NCI-H2107 treated with DMSO at 0.1 percent for 48 hours (cell line): ENCODE measurements around the gene LRRC59.
"Not testable (repeated sequence)": the region's sequence is repeated elsewhere in the genome, so short reads cannot be mapped to it uniquely, and the experiment has no call there.

Experiments used
- DNase-seq: peaks from one replicate; lab custom pipeline; 2025; ENCODE audit not compliant: unreplicated experiment; lab: John Stamatoyannopoulos, UW

Gene LRRC59

GRCh38 chr17:50424996-50425681, 27.8 kb upstream of the LRRC59 start:
- DNase-seq = no peak

GRCh38 chr17:50424246-50424995, 27.1 kb upstream of the LRRC59 start:
- no peak for DNase-seq

- peak; percentile 70 for DNase-seq
Measured at GRCh38 chr17:50423553-50424159, 26.3 kb upstream of the LRRC59 start.

DNA sequence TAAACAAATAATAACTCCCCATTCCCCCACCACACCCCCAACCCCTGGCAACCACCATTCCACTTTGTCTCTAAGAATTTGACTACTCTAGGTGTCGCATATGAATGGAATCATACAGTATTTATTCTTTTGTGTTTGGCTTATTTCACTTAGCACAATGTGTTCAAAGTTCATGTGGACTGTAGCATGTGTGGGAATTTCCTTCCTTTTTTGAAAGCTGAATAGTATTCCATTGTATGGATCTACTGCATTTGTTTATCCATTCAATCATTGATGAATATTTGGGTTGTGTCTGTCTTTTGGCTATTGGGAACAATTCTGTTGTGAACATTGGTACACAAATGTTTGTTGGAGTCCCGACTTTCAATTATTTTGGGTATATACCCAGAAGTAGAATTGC, 25.4 kb upstream of the LRRC59 start:
- DNase-seq = no peak

DNA sequence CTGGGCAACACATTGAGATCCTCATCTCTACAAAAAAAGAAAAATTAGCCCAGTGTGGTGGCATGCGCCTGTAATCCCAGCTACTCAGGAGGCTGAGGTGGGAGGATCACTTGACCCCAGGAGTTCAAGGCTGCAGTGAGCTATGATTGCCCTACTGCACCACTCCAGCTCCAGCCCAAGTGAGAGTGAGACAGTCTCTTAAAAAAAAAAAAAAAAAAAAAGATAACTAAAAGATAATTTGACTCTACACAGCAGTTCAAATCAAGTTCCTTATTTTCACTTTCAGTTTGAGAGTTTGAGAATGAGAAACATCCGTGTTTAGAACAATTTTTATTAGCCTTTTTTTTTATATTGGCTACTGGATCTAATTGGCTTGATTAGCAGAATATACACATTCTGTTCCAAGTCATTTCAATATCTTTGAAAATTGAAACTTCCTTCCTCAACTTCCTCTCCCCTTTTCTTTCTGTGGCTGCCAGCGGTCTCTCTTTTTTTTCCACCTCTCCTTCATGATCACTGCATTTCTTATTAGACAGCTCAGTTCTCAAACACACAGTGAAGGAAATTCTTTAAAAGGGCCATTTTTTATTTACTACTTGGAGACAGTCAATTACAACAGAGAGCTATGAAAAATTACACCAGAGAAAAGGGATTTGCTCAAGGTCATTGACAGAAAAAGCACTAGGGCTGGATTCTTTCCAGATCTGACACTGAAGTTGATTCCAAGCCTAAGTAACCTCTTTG, 24.2 kb upstream of the LRRC59 start:
- no peak for DNase-seq

- DNase-seq = no peak
Measured at GRCh38 chr17:50420419-50421112, 23.2 kb upstream of the LRRC59 start.

DNA sequence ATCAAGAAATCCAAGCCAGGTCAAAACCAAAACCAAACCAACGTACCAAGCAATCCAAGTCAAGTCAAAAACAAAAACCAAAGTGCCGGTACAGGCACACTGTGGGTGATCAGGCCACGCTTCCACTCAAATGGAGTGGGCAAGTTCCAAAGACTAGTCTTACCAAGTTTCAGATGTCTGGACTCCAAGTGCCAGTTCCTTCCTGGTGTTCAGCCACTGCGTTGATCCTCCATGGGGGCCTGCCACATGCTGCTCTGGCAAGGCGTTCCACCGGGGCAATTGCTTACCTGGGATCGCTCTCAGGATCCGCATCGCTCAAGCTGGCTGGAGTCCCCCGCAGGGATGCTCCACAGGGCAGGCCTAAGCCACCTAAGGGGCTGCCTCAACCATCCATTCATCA, 22.3 kb upstream of the LRRC59 start:
- not testable (repeated sequence) for DNase-seq

DNA sequence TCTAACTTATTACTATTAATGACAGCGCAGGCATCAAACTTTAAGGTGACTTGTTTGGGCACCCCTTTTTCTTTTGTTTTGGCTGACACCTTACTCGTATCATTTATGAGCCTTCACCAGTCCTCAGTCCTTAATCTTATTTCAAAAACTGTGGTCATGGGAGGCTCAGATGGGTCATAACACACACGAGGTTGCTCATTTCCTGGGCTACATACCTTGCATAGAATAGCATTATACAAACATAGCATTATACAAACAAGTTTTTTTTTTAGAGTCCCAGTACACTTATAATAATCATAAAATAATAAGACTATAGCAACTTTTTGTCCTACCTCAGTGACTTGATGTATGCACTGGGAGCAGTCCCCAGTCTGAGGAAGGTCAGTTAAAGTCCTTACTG, 17.5 kb upstream of the LRRC59 start:
- no peak for DNase-seq

DNA sequence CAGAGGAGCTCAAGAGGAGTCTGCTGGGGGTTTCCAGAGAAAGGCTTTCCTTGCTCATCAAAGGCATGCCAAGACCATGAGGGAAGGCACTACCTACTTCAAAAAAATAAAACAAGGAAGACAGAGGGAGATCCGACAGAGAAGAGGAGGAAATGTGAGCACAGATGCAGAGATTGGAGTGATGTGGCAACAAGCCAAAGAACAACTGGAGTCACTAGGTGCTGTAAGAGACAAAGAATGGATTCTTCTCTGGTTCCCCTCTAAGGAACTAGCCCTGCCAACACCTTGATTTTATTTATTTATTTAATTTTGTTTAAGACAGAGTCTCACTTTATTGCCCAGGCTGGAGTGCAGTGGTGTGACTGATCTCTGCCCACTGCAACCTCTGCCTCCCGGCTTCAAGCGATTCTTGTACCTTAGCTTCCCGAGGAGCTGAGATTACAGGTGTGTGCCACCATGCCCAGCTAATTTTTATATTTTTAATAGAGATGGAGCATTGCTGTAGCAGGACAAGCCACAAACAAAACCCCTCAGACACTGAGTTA, 14.9 kb upstream of the LRRC59 start:
- DNase-seq = no peak

- DNase-seq = no peak
Measured at GRCh38 chr17:50407921-50408320, 10.6 kb upstream of the LRRC59 start.

GRCh38 chr17:50406578-50406977, 9.3 kb upstream of the LRRC59 start:
- no peak for DNase-seq

- not testable (repeated sequence) for DNase-seq
Measured at GRCh38 chr17:50405351-50405750, 8.0 kb upstream of the LRRC59 start.

GRCh38 chr17:50399591-50399990, 2.3 kb upstream of the LRRC59 start:
- not testable (repeated sequence) for DNase-seq

DNA sequence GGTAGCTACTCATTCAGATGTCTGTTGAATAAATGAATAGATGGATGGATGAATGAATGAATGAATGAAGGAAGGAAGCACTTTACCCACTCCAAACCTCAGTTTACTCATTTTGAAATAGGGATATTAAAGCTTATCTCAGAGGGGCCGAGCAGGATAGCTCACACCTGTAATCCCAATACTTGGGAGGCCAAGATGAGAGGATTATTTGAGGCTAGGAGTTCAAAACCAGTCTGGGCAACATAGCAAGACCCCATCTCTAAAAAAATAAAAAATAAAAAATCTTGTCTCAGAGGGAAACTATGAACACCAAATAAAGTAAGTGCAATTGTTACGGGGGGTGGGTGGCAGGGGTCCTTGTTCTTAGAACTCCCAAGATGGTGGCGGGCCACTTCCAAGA, 1.3 kb upstream of the LRRC59 start:
- DNase-seq = not testable (repeated sequence)

- no peak for DNase-seq
Measured at GRCh38 chr17:50397919-50398285, 579 bp upstream of the LRRC59 start.

DNA sequence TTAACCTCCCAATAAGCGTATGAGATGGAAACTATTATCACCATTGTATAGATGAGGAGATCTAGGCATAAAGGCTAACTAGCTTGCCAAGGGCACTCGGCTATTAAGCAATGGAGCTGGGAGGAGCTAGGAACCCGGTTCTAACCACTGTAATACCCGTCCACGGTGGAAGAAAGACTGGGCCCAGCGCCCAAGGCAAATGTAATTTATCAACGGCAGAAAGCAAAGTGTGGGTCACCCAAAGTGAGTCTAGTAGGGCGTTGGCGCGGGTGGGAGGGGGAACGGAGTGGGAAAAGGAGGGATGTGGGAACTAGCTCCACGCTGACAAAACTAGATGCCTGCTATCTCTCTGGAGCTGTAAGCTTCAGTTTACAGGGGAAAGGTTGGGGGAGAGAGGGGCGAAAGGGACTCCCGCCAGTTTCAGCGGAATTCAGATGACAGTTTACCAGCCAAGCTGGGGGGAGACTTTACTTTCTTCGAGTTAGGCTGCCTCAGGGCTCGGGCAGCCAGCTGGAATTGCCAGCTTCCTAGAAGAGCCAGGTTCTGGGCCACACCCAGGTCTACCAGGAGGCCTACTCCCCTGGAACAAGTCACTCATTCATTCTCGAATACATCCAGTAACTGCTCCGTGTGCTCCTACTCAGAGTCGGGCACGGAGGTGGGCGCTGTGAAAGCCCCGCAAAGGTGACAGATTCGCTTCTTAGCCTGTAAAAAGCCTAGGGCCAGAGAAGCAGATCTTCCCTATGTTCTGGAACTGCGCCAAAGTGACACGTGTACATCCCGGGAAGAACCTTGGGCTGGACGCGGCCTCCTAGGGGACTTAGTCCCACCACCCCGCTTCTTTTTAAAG, 837 bp downstream of the LRRC59 start:
- DNase-seq = no peak

- DNase-seq = no peak
Measured at GRCh38 chr17:50394711-50395110, 2.6 kb downstream of the LRRC59 start.

DNA sequence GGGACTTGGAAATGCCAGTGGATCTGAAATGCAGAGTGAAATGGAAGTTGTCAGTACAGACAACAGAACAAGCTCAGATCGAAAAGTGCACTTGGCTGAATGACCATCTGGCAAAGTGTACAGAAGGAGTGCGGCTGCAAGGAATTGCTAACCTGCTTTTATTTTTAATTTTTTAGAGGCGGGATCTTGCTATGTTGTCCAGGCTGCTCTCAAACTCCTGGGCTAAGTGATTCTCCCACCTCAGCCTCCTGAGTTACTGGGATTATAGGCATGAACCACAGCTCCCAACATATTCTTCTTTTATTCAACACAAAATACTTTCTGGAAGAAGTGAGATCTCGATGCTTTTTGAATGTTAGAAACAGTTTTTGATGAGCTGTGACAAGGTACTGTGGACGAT, 3.6 kb downstream of the LRRC59 start:
- DNase-seq = no peak

GRCh38 chr17:50392621-50393020, 4.7 kb downstream of the LRRC59 start:
- DNase-seq = no peak

GRCh38 chr17:50389534-50389933, 7.8 kb downstream of the LRRC59 start:
- no peak for DNase-seq
